Measurements from ENCODE around the gene CCDC63.

DNA sequence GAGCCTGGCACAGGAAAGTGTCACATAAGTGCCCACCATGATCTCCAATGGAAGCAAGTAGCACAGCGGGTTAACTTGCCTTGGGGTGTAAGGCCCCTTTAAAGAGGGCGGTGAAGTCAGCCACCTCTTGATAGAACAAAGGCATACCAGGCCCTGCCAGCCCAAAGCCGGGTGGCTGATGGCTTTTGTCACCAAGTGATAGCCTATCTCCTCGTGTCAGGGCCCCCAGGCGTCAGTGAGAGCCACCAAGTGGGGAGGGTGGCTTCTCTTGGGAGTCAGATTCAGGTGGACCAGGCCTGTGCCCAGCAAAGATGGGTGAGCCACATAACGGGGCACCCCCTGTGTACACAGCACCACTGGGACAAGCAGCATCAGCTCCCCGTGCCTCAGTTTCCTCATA is 81.9 kb downstream of the CCDC63 start:
- TF ChIP-seq NFE2L1 (CRISPR knock-in tag; IDR thresholded peaks at IDR 0.05) (no peak), CTCF (IDR thresholded peaks at IDR 0.05) (no peak), ZNF121 (CRISPR knock-in tag; IDR thresholded peaks at IDR 0.05) (no peak), FOXP1 (CRISPR knock-in tag; IDR thresholded peaks at IDR 0.05; ENCODE audit: borderline replicate concordance) (no peak), ELF4 (CRISPR knock-in tag; IDR thresholded peaks at IDR 0.05; ENCODE audit: low read depth) (no peak)
- TF ChIP-seq, protein P1, sequence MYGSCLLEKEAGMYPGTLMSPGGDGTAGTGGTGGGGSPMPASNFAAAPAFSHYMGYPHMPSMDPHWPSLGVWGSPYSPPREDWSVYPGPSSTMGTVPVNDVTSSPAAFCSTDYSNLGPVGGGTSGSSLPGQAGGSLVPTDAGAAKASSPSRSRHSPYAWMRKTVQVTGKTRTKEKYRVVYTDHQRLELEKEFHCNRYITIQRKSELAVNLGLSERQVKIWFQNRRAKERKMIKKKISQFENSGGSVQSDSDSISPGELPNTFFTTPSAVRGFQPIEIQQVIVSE (CRISPR knock-in tag; IDR thresholded peaks at IDR 0.05; ENCODE audit: borderline replicate concordance): no peak
- TF ChIP-seq, protein P2, sequence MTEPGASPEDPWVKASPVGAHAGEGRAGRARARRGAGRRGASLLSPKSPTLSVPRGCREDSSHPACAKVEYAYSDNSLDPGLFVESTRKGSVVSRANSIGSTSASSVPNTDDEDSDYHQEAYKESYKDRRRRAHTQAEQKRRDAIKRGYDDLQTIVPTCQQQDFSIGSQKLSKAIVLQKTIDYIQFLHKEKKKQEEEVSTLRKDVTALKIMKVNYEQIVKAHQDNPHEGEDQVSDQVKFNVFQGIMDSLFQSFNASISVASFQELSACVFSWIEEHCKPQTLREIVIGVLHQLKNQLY (CRISPR knock-in tag; IDR thresholded peaks at IDR 0.05): no peak
- TF ChIP-seq, protein P3, sequence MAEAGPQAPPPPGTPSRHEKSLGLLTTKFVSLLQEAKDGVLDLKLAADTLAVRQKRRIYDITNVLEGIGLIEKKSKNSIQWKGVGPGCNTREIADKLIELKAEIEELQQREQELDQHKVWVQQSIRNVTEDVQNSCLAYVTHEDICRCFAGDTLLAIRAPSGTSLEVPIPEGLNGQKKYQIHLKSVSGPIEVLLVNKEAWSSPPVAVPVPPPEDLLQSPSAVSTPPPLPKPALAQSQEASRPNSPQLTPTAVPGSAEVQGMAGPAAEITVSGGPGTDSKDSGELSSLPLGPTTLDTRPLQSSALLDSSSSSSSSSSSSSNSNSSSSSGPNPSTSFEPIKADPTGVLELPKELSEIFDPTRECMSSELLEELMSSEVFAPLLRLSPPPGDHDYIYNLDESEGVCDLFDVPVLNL (CRISPR knock-in tag; IDR thresholded peaks at IDR 0.05; ENCODE audit: borderline replicate concordance, low read depth): no peak
- TF ChIP-seq, protein P4, sequence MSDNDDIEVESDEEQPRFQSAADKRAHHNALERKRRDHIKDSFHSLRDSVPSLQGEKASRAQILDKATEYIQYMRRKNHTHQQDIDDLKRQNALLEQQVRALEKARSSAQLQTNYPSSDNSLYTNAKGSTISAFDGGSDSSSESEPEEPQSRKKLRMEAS (CRISPR knock-in tag; IDR thresholded peaks at IDR 0.05): no peak
- TF ChIP-seq, protein P5, sequence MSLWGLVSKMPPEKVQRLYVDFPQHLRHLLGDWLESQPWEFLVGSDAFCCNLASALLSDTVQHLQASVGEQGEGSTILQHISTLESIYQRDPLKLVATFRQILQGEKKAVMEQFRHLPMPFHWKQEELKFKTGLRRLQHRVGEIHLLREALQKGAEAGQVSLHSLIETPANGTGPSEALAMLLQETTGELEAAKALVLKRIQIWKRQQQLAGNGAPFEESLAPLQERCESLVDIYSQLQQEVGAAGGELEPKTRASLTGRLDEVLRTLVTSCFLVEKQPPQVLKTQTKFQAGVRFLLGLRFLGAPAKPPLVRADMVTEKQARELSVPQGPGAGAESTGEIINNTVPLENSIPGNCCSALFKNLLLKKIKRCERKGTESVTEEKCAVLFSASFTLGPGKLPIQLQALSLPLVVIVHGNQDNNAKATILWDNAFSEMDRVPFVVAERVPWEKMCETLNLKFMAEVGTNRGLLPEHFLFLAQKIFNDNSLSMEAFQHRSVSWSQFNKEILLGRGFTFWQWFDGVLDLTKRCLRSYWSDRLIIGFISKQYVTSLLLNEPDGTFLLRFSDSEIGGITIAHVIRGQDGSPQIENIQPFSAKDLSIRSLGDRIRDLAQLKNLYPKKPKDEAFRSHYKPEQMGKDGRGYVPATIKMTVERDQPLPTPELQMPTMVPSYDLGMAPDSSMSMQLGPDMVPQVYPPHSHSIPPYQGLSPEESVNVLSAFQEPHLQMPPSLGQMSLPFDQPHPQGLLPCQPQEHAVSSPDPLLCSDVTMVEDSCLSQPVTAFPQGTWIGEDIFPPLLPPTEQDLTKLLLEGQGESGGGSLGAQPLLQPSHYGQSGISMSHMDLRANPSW (CRISPR knock-in tag; conservative IDR thresholded peaks at IDR 0.05; ENCODE audit: low read depth): no peak
- TF ChIP-seq, protein P6, sequence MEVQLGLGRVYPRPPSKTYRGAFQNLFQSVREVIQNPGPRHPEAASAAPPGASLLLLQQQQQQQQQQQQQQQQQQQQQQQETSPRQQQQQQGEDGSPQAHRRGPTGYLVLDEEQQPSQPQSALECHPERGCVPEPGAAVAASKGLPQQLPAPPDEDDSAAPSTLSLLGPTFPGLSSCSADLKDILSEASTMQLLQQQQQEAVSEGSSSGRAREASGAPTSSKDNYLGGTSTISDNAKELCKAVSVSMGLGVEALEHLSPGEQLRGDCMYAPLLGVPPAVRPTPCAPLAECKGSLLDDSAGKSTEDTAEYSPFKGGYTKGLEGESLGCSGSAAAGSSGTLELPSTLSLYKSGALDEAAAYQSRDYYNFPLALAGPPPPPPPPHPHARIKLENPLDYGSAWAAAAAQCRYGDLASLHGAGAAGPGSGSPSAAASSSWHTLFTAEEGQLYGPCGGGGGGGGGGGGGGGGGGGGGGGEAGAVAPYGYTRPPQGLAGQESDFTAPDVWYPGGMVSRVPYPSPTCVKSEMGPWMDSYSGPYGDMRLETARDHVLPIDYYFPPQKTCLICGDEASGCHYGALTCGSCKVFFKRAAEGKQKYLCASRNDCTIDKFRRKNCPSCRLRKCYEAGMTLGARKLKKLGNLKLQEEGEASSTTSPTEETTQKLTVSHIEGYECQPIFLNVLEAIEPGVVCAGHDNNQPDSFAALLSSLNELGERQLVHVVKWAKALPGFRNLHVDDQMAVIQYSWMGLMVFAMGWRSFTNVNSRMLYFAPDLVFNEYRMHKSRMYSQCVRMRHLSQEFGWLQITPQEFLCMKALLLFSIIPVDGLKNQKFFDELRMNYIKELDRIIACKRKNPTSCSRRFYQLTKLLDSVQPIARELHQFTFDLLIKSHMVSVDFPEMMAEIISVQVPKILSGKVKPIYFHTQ (CRISPR knock-in tag; IDR thresholded peaks at IDR 0.05): no peak
